Activated T-cell treated with anti-CD3 and anti-CD28 coated beads, Interleukin-2, amount 50 U/mL, for 72 hours (primary cell): ENCODE data around the gene ARHGEF12. TPM values are rescaled to one million over a fixed set of nuclear protein-coding genes. Genes with fewer than 3 reads are reported as not detected.
A peak's percentile ranks its signal among the peaks of the same experiment; 100 is the strongest.

ENCODE experiments used
- ATAC-seq, 2 donors: fragments of 150-1000 bp; cut with Tn5 transposase; replicated peaks in 1 of 2; 2 replicates each; pipeline ENCODE4 v1.10.0; 2021; ENCODE audit warnings: moderate library complexity in 2 of 2, mild to moderate bottlenecking in 1 of 2
- DNase-seq, 2 donors: peaks; one replicate each; pipeline ENCODE4 v3.0.0; 2021 to 2022; ENCODE audit warnings: mixed read lengths in 1 of 2
- H3K27ac Mint-ChIP-seq: one replicate; pipeline ENCODE4 v1.8.0; 2022; ENCODE audit warnings: mild to moderate bottlenecking, moderate library complexity, mixed read lengths
- H3K27me3 Mint-ChIP-seq: one replicate; pipeline ENCODE4 v1.8.0; 2022; ENCODE audit warnings: low read depth, mixed read lengths
- H3K36me3 Mint-ChIP-seq, 2 donors: one replicate each; pipeline ENCODE4 v1.8.0; 2022; ENCODE audit warnings: mixed read lengths in 2 of 2, mild to moderate bottlenecking in 1 of 2; ENCODE audit not compliant: insufficient read depth in 2 of 2
- H3K4me1 Mint-ChIP-seq: one replicate; pipeline ENCODE4 v1.8.0; 2022; ENCODE audit warnings: low read depth, mixed read lengths
- H3K4me3 Mint-ChIP-seq, 2 donors: one replicate each; pipeline ENCODE4 v1.8.0; 2022; ENCODE audit warnings: mild to moderate bottlenecking in 2 of 2, mixed read lengths in 2 of 2, moderate library complexity in 2 of 2
- H3K9me3 Mint-ChIP-seq, 2 donors: one replicate each; pipeline ENCODE4 v1.8.0; 2022; ENCODE audit warnings: mixed read lengths in 2 of 2
- total RNA-seq, 2 donors: library from RNA; stranded (reverse); gene quantifications; one replicate each; pipeline ENCODE4 v1.2.3, GENCODE V29; 2022

The ARHGEF12 gene
- total RNA-seq, 2 donors from 2014 or later = 16.1 to 20.5 TPM

- H3K27ac Mint-ChIP-seq = no peak overlapping the region
- H3K27me3 Mint-ChIP-seq = peaks cover 79% of the 10 kb centered on the region
- no peaks in the 10 kb centered on the region for H3K36me3 Mint-ChIP-seq
- ATAC-seq (peak; percentile 9 to 11), DNase-seq (no peak)
- no peaks in the 10 kb centered on the region for H3K4me1 Mint-ChIP-seq
- no peaks in the 10 kb centered on the region for H3K9me3 Mint-ChIP-seq
- H3K4me3 Mint-ChIP-seq = peak overlapping the region in 1 of 2 donors; percentile 6
Observed at GRCh38 chr11:120510406-120511115, 174.3 kb downstream of the ARHGEF12 start.

GRCh38 chr11:120511116-120511819, 175.1 kb downstream of the ARHGEF12 start, which contains the start of gene GRIK4:
GRIK4 (plus strand) TSS chr11:120511748; CDS start chr11:120660319, 148,571 bp downstream.
- H3K27me3 Mint-ChIP-seq = peaks cover 82% of the 10 kb centered on the region
- H3K36me3 Mint-ChIP-seq = no peaks in the 10 kb centered on the region
- H3K9me3 Mint-ChIP-seq = no peaks in the 10 kb centered on the region
- H3K4me3 Mint-ChIP-seq = peak within 1 kb of the TSS in 1 of 2 donors; percentile 58
- no peak within 1 kb of the TSS for H3K27ac Mint-ChIP-seq
- DNase-seq (peak; percentile 85 to 87), ATAC-seq (peak; percentile 91 to 92)
- peaks cover 3% of the 10 kb centered on the region for H3K4me1 Mint-ChIP-seq

- Mint-ChIP-seq H3K27me3 (peaks cover 77% of the 10 kb centered on the region), H3K4me3 (peak overlapping the region in 1 of 2 donors; percentile 58), H3K27ac (no peak overlapping the region), H3K4me1 (peaks cover 4% of the 10 kb centered on the region), H3K9me3 (no peaks in the 10 kb centered on the region), H3K36me3 (no peaks in the 10 kb centered on the region)
- DNase-seq (no peak), ATAC-seq (no peak)
Observed at GRCh38 chr11:120511820-120512738, 175.9 kb downstream of the ARHGEF12 start.

- H3K27me3 Mint-ChIP-seq = peaks cover 73% of the 10 kb centered on the region
- no peak overlapping the region for H3K27ac Mint-ChIP-seq
- H3K36me3 Mint-ChIP-seq = no peaks in the 10 kb centered on the region
- H3K4me3 Mint-ChIP-seq = peak overlapping the region; percentile 24 to 53
- H3K9me3 Mint-ChIP-seq = no peaks in the 10 kb centered on the region
- DNase-seq (no peak), ATAC-seq (no peak)
- peaks cover 4% of the 10 kb centered on the region for H3K4me1 Mint-ChIP-seq
Observed at GRCh38 chr11:120512739-120513435, 176.7 kb downstream of the ARHGEF12 start.

- Mint-ChIP-seq H3K4me1 (peaks cover 4% of the 10 kb centered on the region), H3K27ac (no peak overlapping the region), H3K4me3 (no peak overlapping the region), H3K9me3 (no peaks in the 10 kb centered on the region), H3K36me3 (no peaks in the 10 kb centered on the region), H3K27me3 (peaks cover 65% of the 10 kb centered on the region)
- DNase-seq = no peak
- no peak for ATAC-seq
Observed at GRCh38 chr11:120513436-120514315, 177.5 kb downstream of the ARHGEF12 start.

GRCh38 chr11:120514541-120515121, 178.4 kb downstream of the ARHGEF12 start:
- DNase-seq = no peak
- Mint-ChIP-seq H3K4me3 (no peak overlapping the region), H3K27me3 (peaks cover 56% of the 10 kb centered on the region), H3K27ac (no peak overlapping the region), H3K9me3 (no peaks in the 10 kb centered on the region), H3K36me3 (no peaks in the 10 kb centered on the region), H3K4me1 (peaks cover 4% of the 10 kb centered on the region)
- ATAC-seq = no peak

GRCh38 chr11:120515186-120515723, 179.0 kb downstream of the ARHGEF12 start:
- Mint-ChIP-seq H3K4me3 (no peak overlapping the region), H3K36me3 (no peaks in the 10 kb centered on the region), H3K9me3 (no peaks in the 10 kb centered on the region), H3K27me3 (peaks cover 49% of the 10 kb centered on the region), H3K27ac (no peak overlapping the region), H3K4me1 (peaks cover 4% of the 10 kb centered on the region)
- DNase-seq (no peak), ATAC-seq (no peak)

- H3K27me3 Mint-ChIP-seq = peaks cover 41% of the 10 kb centered on the region
- DNase-seq = no peak
Observed at GRCh38 chr11:120516461-120517389, 180.5 kb downstream of the ARHGEF12 start.

GRCh38 chr11:120517390-120517761, 181.2 kb downstream of the ARHGEF12 start:
- H3K27me3 Mint-ChIP-seq = peaks cover 40% of the 10 kb centered on the region
- DNase-seq (no peak), ATAC-seq (no peak)
- H3K4me3 Mint-ChIP-seq = no peak overlapping the region
- H3K9me3 Mint-ChIP-seq = no peaks in the 10 kb centered on the region
- H3K27ac Mint-ChIP-seq = no peak overlapping the region
- H3K4me1 Mint-ChIP-seq = peaks cover 4% of the 10 kb centered on the region
- no peaks in the 10 kb centered on the region for H3K36me3 Mint-ChIP-seq

More at GRCh38 chr11:120516461-120517389, 180.5 kb downstream of the ARHGEF12 start:
- H3K9me3 Mint-ChIP-seq = no peaks in the 10 kb centered on the region
- no peaks in the 10 kb centered on the region for H3K36me3 Mint-ChIP-seq
- H3K4me1 Mint-ChIP-seq = peaks cover 4% of the 10 kb centered on the region
- no peak overlapping the region for H3K4me3 Mint-ChIP-seq
- H3K27ac Mint-ChIP-seq = no peak overlapping the region
- ATAC-seq = no peak

GRCh38 chr11:120517801-120518291, 181.6 kb downstream of the ARHGEF12 start:
- DNase-seq (no peak), ATAC-seq (no peak)
- Mint-ChIP-seq H3K27ac (no peak overlapping the region), H3K36me3 (no peaks in the 10 kb centered on the region), H3K27me3 (peaks cover 35% of the 10 kb centered on the region), H3K4me3 (no peak overlapping the region), H3K4me1 (peaks cover 4% of the 10 kb centered on the region), H3K9me3 (no peaks in the 10 kb centered on the region)
